ENCODE results near the gene SIGLEC7.

DNA sequence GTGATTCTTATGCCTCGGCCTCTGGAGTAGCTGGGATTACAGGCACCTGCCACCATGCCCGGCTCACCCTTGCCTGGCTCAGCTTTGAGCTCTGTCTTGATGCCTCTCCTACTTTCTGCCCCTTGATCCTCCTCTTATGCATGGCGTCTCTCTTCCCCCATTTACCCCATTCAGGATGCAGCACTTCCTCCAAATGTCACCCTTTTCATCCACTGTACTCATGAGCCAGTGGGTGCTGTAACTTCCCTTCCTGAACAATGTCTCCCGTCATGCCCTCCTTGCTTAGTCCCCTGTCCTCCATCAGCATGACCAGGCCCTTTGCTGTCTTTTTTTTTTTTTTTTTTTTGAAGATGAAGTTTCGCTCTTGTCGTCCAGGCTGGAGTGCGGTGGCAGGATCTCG lies 20.8 kb upstream of the SIGLEC7 start:
- no peak for TF ChIP-seq POLR2A (IDR thresholded peaks at IDR 0.05)
- TF ChIP-seq, protein P1, sequence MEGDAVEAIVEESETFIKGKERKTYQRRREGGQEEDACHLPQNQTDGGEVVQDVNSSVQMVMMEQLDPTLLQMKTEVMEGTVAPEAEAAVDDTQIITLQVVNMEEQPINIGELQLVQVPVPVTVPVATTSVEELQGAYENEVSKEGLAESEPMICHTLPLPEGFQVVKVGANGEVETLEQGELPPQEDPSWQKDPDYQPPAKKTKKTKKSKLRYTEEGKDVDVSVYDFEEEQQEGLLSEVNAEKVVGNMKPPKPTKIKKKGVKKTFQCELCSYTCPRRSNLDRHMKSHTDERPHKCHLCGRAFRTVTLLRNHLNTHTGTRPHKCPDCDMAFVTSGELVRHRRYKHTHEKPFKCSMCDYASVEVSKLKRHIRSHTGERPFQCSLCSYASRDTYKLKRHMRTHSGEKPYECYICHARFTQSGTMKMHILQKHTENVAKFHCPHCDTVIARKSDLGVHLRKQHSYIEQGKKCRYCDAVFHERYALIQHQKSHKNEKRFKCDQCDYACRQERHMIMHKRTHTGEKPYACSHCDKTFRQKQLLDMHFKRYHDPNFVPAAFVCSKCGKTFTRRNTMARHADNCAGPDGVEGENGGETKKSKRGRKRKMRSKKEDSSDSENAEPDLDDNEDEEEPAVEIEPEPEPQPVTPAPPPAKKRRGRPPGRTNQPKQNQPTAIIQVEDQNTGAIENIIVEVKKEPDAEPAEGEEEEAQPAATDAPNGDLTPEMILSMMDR (IDR thresholded peaks at IDR 0.05): no peak

All from lower leg skin (tissue), 3 donors.